Measurements from ENCODE around the gene CES3. TPM values are rescaled to one million over a fixed set of nuclear protein-coding genes. Genes with fewer than 3 reads are reported as not detected.

CES3 gene
- total and polyA plus RNA-seq, 4 donors = 0.19 to 28.3 (median 12.5) TPM

GRCh38 chr16:66996324-66996982 lies 35.4 kb downstream of the CES3 start:
- DNase-seq (ENCODE audit: low spot score) = no peak
- WGBS = 36% methylated on average over 6 of the region's 6 CpGs
- peak overlapping the region in 1 of 2 donors; percentile 59 for H3K9ac ChIP-seq (ENCODE audit: low read depth in 1 of 2, low read length in 2 of 2)

More at GRCh38 chr16:66996324-66996982, 35.4 kb downstream of the CES3 start:
- H3K4me1 ChIP-seq (ENCODE audit: control insufficient read depth in 4 of 4, insufficient read depth in 4 of 4, low read length in 3 of 4) = peaks cover 9 to 21% (median 14%) of the 10 kb centered on the region in 4 donors
- no peaks in the 10 kb centered on the region for H3K36me3 ChIP-seq (ENCODE audit: control insufficient read depth in 4 of 4, insufficient read depth in 3 of 4, low read depth in 1 of 4, low read length in 3 of 4)
- TF ChIP-seq CTCF (IDR thresholded peaks at IDR 0.05; ENCODE audit: low read depth, low read length, missing input control) (no peak), ATF3 (IDR thresholded peaks at IDR 0.05) (peak; percentile 96), SP1 (IDR thresholded peaks at IDR 0.05) (peak; percentile 92), GABPA (IDR thresholded peaks at IDR 0.05 in 1 of 2, conservative IDR thresholded peaks at IDR 0.05 in 1 of 2) (peak in 1 of 2 donors; percentile 29), EGR1 (IDR thresholded peaks at IDR 0.05; ENCODE audit: low read depth in 2 of 2) (no peak), YY1 (IDR thresholded peaks at IDR 0.05) (peak; percentile 92), RXRA (IDR thresholded peaks at IDR 0.05) (peak; percentile 56 to 69), JUND (IDR thresholded peaks at IDR 0.05) (peak; percentile 95 to 98), FOXA1 (IDR thresholded peaks at IDR 0.05) (peak; percentile 32), REST (IDR thresholded peaks at IDR 0.05) (peak; percentile 89), HNF4A (conservative IDR thresholded peaks at IDR 0.05) (peak; percentile 69 to 70), NR2F2 (IDR thresholded peaks at IDR 0.05) (no peak), HNF4G (IDR thresholded peaks at IDR 0.05) (no peak), ZBTB33 (IDR thresholded peaks at IDR 0.05) (no peak), MAX (IDR thresholded peaks at IDR 0.05) (peak; percentile 64), TAF1 (conservative IDR thresholded peaks at IDR 0.05) (no peak), RAD21 (IDR thresholded peaks at IDR 0.05) (peak in 1 of 2 donors; percentile 50), FOXA2 (IDR thresholded peaks at IDR 0.05) (peak; percentile 81)
- H3K27me3 ChIP-seq (ENCODE audit: control insufficient read depth in 4 of 4, insufficient read depth in 4 of 4, low read length in 3 of 4) = no peaks in the 10 kb centered on the region
- no peaks in the 10 kb centered on the region for H3K9me3 ChIP-seq (ENCODE audit: control insufficient read depth in 4 of 4, low read length in 3 of 4)
- no peak overlapping the region for H3K4me3 ChIP-seq (ENCODE audit: low read depth in 1 of 3, low read length in 3 of 3)
- peak overlapping the region; percentile 85 to 96 for H3K27ac ChIP-seq (ENCODE audit: low read depth in 1 of 2, low read length in 2 of 2)
